Measurements from ENCODE around the gene CDKN1B. TPM values are rescaled to one million over a fixed set of nuclear protein-coding genes. Genes with fewer than 3 reads are reported as not detected.

The CDKN1B gene
- total RNA-seq, 1 donor from 2014 or later, result 28.9 TPM

DNA sequence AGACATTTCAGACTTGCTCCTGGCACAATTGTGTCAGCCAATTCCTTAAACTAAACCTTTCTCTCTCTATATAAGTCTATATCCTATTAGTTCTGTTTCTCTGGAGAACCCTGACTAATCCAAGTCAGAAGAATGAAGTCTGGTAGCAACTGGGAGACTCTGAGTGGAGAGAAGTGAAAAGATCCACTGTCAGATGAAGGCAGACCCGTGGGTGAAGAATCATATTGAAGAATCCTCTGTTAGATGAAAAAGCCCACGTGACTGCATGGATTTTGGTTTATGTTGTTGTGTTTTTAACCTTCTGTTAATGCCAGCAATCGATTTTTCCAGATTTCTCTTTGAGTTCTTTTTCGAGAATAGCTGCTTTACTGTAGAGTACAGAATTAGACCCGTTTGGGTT is 38.8 kb downstream of the CDKN1B start:
- no peak for DNase-seq (ENCODE audit: low spot score)

DNA sequence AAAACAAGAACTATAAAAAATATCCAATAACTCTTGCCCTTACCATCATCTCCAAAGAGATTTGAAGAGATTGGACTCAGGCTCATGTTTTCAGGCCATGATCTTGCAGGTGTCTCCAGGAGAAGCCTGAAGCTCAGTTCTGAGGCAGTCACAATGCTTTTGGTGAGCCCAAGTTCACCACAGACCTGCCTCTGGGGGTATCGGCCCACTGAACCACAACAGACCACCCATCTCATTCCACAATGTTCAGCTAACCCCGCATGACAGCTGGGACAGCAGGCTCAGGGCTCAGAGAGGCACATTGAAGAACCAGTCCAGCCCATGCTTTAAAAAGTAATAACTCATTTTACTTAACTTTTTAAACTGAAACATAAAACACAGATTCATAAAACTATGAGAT is 40.0 kb downstream of the CDKN1B start:
- no peak for DNase-seq (ENCODE audit: low spot score)

DNA sequence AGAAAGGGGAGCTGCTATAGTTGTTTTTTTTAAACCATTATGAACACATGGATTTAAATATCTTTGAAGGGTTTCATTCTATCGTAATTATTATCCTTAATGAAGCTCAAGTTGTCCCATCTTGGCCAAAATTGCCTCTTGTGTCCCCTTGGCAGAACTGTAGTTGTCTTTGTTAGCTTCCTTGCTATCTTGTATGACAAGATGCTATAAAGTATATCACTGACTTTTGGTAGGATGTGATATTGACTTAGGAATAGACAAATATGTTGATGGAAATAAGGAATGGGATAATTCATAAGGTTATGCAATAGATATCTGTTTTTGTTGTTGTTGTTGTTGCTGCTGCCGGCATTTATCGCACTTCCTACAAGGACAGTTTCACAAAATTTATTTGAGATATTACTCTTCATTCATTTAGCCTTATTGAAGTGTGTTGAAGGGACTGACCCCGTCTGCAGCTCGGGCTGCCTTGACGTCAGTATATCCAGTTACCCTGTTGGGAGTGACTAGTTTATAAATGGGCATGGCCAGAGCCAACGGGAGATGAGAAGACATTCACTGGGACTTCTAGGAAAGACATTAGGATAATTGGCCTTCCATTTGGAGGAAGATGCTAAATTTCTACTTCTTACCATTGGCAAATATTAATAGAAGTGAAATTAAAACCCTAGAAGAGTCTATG is 42.2 kb downstream of the CDKN1B start:
- DNase-seq (ENCODE audit: low spot score), result no peak

DNA sequence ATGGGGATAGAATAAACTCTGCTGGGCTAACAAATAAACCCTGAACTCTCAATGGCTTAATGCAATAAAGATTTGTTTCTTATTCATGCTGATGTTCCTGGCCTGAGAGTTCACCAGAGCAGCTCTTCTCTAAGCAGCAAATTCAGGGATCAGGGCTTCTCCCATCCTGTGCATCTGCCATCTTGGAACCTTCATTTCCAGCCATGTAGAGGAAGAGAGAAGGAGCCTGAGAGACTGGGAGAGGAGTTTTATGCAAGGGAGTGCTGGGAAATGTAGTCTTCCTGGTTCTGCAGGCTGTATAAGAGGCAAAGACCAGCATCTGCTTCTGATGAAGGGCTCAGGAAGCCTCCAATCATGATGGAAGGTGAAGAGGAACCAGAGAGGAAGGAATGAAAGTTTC is 47.7 kb downstream of the CDKN1B start:
- DNase-seq (ENCODE audit: low spot score), result no peak

DNA sequence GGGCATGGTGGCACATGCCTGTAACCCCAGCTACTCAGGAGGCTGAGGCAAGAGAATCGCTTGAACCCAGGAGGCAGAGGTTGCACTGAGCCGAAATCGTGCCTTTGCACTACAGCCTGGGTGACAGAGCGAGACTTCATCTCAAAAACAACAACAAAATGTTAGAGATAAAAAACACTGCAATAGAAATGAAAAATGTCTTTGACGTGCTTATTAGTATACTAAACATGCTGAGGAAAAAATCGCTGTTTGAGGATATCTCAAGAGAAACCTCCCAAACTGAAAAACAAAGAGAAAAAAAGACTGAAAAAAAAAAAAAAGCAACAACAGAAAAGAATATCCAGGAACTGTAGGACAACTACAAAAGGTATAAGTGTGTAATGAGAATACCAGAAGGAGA is 53.1 kb downstream of the CDKN1B start:
- no peak for DNase-seq (ENCODE audit: low spot score)

Small RNA genes within 50 kb of the gene (microRNA-seq; reads per million reads assigned to microRNA genes)
- gene MIR613 (ENCODE audit: borderline number of aligned reads), result not detected

Other genes with a start within 250 kb of the CDKN1B start
- gene DUSP16, start 154.5 kb upstream of the CDKN1B start, total RNA-seq, result 15.9 TPM
- 44.0 TPM for gene CREBL2, start 105.5 kb upstream of the CDKN1B start, total RNA-seq
- gene GPR19, start 21.2 kb upstream of the CDKN1B start, total RNA-seq, result not detected
- 165 TPM for gene APOLD1, start 68.3 kb downstream of the CDKN1B start, total RNA-seq
- 60.2 TPM for gene DDX47, start 96.0 kb downstream of the CDKN1B start, total RNA-seq
- 41.5 TPM for gene GPRC5A, start 174.2 kb downstream of the CDKN1B start, total RNA-seq
- gene GPRC5D, start 234.8 kb downstream of the CDKN1B start, total RNA-seq, result not detected

Measured in mesenteric fat pad (tissue), 1 donor.